LNCaP clone FGC (cell line): ENCODE results near the gene CHKA.

ENCODE experiments used
- DNase-seq: peaks from one replicate; pipeline ENCODE4 v3.0.0-alpha.2; 2011; ENCODE audit warnings: low read depth
- H3K4me3 ChIP-seq: 2 replicates; pipeline ENCODE4 v1.5.1; 2011; ENCODE audit warnings: mild to moderate bottlenecking, low read depth, low read length, control low read depth
- CTCF ChIP-seq: IDR thresholded peaks from 2 replicates; pipeline ENCODE4 v1.5.1; 2012; ENCODE audit warnings: mild to moderate bottlenecking; ENCODE audit not compliant: control insufficient read depth, insufficient read depth; ENCODE audit errors: extremely low read depth

CHKA gene

GRCh38 chr11:68116974-68117373 is 4.2 kb downstream of the CHKA start:
- H3K4me3 ChIP-seq = no peak overlapping the region
- no peak for DNase-seq
- TF ChIP-seq CTCF = no peak

- no peak overlapping the region for H3K4me3 ChIP-seq
- TF ChIP-seq CTCF = no peak
- no peak for DNase-seq
These were observed 5.1 kb downstream of the CHKA start for GRCh38 chr11:68116126-68116525.

- H3K4me3 ChIP-seq = no peak overlapping the region
- no peak for TF ChIP-seq CTCF
- DNase-seq = no peak
These were observed 5.9 kb downstream of the CHKA start for GRCh38 chr11:68115285-68115684.

GRCh38 chr11:68113986-68114385 is 7.2 kb downstream of the CHKA start:
- H3K4me3 ChIP-seq = no peak overlapping the region
- no peak for DNase-seq
- no peak for TF ChIP-seq CTCF

- H3K4me3 ChIP-seq = no peak overlapping the region
- TF ChIP-seq CTCF = no peak
- no peak for DNase-seq
These were observed 13.5 kb downstream of the CHKA start for GRCh38 chr11:68107689-68108088.

GRCh38 chr11:68106165-68106940 is 14.8 kb downstream of the CHKA start:
- DNase-seq = no peak
- no peak for TF ChIP-seq CTCF
- H3K4me3 ChIP-seq = no peak overlapping the region
